HG02763 (cell line): Measurements from ENCODE around the gene GNG3.

ENCODE experiments used
- ATAC-seq: cut with Tn5 transposase; IDR thresholded peaks from one replicate; pipeline ENCODE4 v1.9.1; 2021; ENCODE audit warnings: mild to moderate bottlenecking, moderate library complexity; ENCODE audit not compliant: unreplicated experiment

GNG3 gene

GRCh38 chr11:62755086-62755615 is 47.7 kb downstream of the GNG3 start:
- no peak for ATAC-seq

GRCh38 chr11:62757846-62758788 is 50.6 kb downstream of the GNG3 start:
- no peak for ATAC-seq
